OCI-LY7 (cell line): ENCODE measurements around the gene SPPL3.

Source experiments
- EZH2phosphoT487 ChIP-seq: fragments of 200-600 bp; sonication (generic); IDR thresholded peaks from 2 replicates; pipeline ENCODE4 v1.6.1; 2018; ENCODE audit warnings: low read depth, borderline replicate concordance, mild to moderate bottlenecking, mixed run types, antibody characterized with exemption, low read length, moderate library complexity, mixed read lengths
- TF ChIP-seq, protein P1 (sequence below): fragments of 200-600 bp; sonication (generic); conservative IDR thresholded peaks from 2 replicates; pipeline ENCODE4 v1.5.1; 2014; ENCODE audit warnings: mild to moderate bottlenecking, antibody characterized with exemption, low read length, moderate library complexity, mixed read lengths

DNA sequence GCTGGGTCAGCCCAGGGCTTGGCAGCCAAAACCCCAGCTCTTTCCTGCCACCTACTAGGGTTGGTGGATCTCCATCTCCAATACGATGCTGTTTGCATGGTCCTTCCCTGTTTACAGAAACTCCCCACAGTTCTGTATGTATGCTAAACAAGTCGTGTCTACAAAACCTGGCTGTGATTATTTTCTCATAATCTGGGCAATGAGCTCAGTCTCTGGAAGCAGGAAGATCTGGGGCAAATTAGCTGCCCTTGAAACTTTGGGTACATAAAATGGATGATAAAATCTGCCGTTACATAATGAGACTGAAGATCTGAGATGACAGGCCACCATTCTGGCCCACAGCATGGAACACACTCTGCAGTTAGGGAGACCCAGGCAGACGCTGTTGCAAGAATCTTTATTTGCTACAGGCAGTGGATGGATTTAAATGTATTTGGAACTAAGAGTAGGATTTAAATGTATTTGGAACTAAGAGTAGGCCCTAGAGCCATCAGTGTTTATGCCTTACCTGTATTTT, 146.9 kb downstream of the SPPL3 start:
- TF ChIP-seq, protein P1, sequence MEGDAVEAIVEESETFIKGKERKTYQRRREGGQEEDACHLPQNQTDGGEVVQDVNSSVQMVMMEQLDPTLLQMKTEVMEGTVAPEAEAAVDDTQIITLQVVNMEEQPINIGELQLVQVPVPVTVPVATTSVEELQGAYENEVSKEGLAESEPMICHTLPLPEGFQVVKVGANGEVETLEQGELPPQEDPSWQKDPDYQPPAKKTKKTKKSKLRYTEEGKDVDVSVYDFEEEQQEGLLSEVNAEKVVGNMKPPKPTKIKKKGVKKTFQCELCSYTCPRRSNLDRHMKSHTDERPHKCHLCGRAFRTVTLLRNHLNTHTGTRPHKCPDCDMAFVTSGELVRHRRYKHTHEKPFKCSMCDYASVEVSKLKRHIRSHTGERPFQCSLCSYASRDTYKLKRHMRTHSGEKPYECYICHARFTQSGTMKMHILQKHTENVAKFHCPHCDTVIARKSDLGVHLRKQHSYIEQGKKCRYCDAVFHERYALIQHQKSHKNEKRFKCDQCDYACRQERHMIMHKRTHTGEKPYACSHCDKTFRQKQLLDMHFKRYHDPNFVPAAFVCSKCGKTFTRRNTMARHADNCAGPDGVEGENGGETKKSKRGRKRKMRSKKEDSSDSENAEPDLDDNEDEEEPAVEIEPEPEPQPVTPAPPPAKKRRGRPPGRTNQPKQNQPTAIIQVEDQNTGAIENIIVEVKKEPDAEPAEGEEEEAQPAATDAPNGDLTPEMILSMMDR: no peak
- TF ChIP-seq EZH2phosphoT487: no peak
